IPS-18a (cell line): ENCODE results near the gene ENOSF1.

Source experiments
- H3K27ac ChIP-seq: one replicate; pipeline ENCODE4 v1.5.1; 2013; ENCODE audit warnings: low read length
- H3K27me3 ChIP-seq: one replicate; pipeline ENCODE4 v1.6.1; 2013; ENCODE audit warnings: mild to moderate bottlenecking, low read length; ENCODE audit not compliant: control insufficient read depth, insufficient read depth
- H3K36me3 ChIP-seq: one replicate; pipeline ENCODE4 v1.6.1; 2013; ENCODE audit warnings: low read depth, low read length; ENCODE audit not compliant: control insufficient read depth
- H3K4me1 ChIP-seq: one replicate; pipeline ENCODE4 v1.6.1; 2013; ENCODE audit warnings: low read depth, low read length; ENCODE audit not compliant: control insufficient read depth
- H3K4me3 ChIP-seq: one replicate; pipeline ENCODE4 v1.5.1; 2013; ENCODE audit warnings: low read length
- H3K9ac ChIP-seq: one replicate; pipeline ENCODE4 v1.6.1; 2013; ENCODE audit warnings: mild to moderate bottlenecking, low read length, moderate library complexity
- H3K9me3 ChIP-seq: one replicate; pipeline ENCODE4 v1.6.1; 2013; ENCODE audit warnings: low read depth, low read length; ENCODE audit not compliant: control insufficient read depth

The ENOSF1 gene

DNA sequence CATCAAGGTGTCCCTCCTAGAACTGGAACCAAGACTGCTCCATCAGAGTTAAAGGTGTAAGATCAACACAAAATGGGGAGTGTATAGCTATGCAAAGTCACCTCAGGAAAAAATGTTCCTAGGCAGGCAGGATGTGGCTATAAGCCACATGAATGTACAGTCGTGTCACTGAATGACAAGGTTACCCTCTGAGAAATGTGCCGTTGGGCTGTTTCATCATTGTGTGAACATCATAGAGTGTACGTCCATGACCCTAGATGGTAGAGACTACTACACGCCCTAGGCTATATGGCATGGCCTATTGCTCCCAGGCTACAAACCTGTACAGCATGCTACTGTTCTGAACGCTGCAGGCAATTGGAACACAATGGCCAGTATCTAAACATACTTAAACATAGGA is 30.4 kb downstream of the ENOSF1 start:
- peaks cover 22% of the 10 kb centered on the region for H3K36me3 ChIP-seq
- H3K9me3 ChIP-seq: no peaks in the 10 kb centered on the region
- H3K27ac ChIP-seq: no peak overlapping the region
- no peak overlapping the region for H3K4me3 ChIP-seq
- peaks cover 17% of the 10 kb centered on the region for H3K4me1 ChIP-seq
- no peaks in the 10 kb centered on the region for H3K27me3 ChIP-seq
- H3K9ac ChIP-seq: no peak overlapping the region

DNA sequence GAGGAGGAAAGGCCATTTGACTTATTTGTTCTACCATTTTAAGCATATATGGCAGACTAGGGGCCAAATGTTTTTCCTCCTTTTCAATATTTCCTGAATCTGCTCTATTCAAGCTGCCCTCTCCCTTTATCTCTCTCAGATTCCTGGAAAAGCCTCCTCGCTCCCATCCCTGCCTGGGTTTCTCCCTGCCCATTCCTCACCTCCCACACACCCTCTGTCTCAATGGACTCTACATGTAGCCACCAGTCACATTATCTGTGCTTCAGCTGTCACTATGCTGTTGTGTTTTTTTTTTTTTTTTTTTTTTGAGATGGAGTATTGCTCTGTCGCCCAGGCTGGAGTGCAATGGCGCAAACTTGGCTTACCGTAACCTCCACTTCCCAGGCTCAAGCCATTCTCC is 32.0 kb downstream of the ENOSF1 start:
- Histone ChIP-seq H3K36me3 (peaks cover 36% of the 10 kb centered on the region), H3K27ac (no peak overlapping the region), H3K4me1 (peaks cover 3% of the 10 kb centered on the region), H3K9ac (no peak overlapping the region), H3K4me3 (no peak overlapping the region), H3K9me3 (no peaks in the 10 kb centered on the region), H3K27me3 (no peaks in the 10 kb centered on the region)

DNA sequence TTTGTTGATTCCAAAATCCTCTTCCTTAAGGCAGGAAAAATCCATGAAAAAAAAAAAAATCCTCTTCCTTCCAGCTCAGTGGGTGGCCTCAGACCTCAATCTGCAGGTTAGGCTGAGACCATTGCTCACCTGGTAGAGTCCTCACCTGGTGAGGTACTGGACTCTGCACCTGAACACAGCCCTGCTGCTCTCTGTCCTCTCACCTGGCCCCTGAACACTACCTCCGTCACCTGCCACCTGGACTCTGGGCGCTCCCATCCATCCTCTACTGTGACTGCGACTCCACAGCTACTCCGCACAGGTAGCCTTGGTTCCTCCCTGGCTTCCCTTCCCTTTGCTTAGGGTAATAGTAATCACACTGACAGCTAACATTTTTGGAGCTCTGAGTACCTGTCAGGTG is 32.9 kb downstream of the ENOSF1 start:
- H3K4me1 ChIP-seq: no peaks in the 10 kb centered on the region
- no peaks in the 10 kb centered on the region for H3K9me3 ChIP-seq
- H3K27me3 ChIP-seq: no peaks in the 10 kb centered on the region
- H3K36me3 ChIP-seq: peaks cover 44% of the 10 kb centered on the region
- H3K4me3 ChIP-seq: no peak overlapping the region
- H3K9ac ChIP-seq: no peak overlapping the region
- H3K27ac ChIP-seq: no peak overlapping the region

DNA sequence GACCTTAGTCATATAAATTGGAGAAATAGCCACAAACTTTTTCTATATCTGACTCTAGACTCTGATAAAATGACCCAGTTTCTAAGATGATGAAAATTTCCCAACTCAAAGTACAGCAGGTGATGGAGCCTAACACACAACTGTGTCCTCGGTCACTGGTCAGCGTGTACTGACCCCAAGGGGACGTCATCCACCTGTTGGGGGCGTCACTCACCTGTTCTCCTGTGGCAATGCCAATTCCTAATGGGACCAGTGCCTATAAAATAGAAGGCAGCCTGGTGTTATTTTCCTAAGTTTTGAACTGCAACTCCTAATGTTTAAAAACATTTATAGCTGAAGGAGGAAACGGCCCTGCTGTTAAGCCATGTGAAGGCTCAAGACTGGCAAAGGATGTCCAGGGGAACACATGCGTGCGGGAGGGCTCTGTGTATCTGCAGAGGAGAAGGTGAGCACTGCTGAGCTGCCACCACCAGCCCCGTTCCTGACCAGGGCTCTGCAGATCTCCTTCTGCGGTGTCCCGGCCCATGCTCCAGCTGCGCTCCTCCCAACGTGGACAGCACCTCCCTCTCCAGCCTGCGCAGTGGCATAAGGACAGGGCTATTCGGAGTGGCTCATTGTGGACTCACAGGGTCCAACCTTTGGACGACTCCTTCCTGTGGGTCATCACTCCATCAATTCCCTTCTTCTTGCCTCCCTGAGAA is 33.8 kb downstream of the ENOSF1 start:
- peaks cover 49% of the 10 kb centered on the region for H3K36me3 ChIP-seq

DNA sequence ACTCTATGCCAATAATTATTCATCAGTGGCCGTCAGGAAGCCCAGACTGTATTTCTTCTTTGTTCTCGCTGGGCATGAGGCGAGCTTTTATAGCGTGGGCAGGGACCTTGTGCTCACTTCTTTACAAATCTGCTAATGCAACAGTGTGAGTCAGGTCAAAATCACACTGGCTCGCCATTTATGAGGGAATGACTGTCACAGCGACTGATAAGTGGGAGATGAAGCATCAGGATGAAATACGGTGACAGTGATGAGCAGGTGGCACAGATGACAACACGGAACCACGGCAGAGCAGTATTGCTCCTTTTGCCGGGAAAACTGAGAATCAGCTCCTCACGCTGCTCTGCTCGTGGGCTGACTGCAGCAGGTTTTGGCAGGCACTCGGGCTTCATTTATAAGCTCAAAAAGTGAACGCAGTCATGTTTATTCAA is 34.5 kb downstream of the ENOSF1 start:
- Histone ChIP-seq H3K4me1 (no peaks in the 10 kb centered on the region), H3K9me3 (no peaks in the 10 kb centered on the region), H3K9ac (no peak overlapping the region), H3K27ac (no peak overlapping the region), H3K27me3 (no peaks in the 10 kb centered on the region), H3K4me3 (no peak overlapping the region), H3K36me3 (peaks cover 54% of the 10 kb centered on the region)

More for the DNA sequence above, 33.8 kb downstream of the ENOSF1 start:
- Histone ChIP-seq H3K4me3 (no peak overlapping the region), H3K27me3 (no peaks in the 10 kb centered on the region), H3K9ac (no peak overlapping the region), H3K4me1 (no peaks in the 10 kb centered on the region), H3K27ac (no peak overlapping the region), H3K9me3 (no peaks in the 10 kb centered on the region)

DNA sequence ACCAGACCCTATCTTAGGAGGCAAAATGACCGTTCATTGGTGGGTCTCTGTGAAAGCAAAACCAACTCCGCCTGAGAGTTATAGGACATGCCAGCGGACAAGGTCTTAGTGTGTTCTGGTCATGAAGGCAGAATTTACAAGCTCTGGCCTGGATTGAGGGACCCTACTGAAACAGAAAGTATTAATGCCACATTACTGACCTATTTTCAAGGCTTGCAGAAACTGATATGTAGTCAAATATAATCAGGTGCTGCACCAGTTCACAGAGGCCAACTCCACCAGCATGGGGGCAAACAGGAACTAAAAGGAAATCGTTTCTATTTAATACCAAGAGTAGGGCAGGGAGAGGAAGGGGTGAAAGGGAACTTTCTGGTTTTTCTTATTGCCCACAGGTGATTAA is 35.3 kb downstream of the ENOSF1 start:
- H3K4me3 ChIP-seq: no peak overlapping the region
- no peaks in the 10 kb centered on the region for H3K27me3 ChIP-seq
- no peaks in the 10 kb centered on the region for H3K4me1 ChIP-seq
- H3K36me3 ChIP-seq: peaks cover 60% of the 10 kb centered on the region
- no peaks in the 10 kb centered on the region for H3K9me3 ChIP-seq
- H3K27ac ChIP-seq: no peak overlapping the region
- H3K9ac ChIP-seq: no peak overlapping the region

DNA sequence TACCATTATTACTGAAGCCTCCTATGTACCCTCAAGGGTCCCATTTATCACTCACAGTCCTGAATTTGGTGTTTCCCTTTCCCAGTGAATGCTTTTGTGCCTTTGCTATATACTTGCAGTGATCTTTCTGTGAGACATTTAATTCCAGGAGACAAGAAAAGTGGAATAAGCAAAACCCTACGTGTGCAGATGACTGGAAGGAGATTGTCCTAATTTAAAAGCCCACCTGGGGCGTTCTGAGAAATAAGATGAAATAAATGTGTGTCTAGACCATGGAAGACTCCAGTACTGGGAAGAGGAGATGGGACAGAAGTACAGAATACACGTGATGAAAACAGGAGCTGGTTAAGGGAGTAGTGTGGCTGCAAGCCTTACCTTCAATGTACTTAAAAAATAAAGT is 35.7 kb downstream of the ENOSF1 start:
- H3K36me3 ChIP-seq: peaks cover 59% of the 10 kb centered on the region
- no peaks in the 10 kb centered on the region for H3K4me1 ChIP-seq
- H3K9me3 ChIP-seq: no peaks in the 10 kb centered on the region
- H3K9ac ChIP-seq: no peak overlapping the region
- no peak overlapping the region for H3K4me3 ChIP-seq
- no peaks in the 10 kb centered on the region for H3K27me3 ChIP-seq
- H3K27ac ChIP-seq: no peak overlapping the region

DNA sequence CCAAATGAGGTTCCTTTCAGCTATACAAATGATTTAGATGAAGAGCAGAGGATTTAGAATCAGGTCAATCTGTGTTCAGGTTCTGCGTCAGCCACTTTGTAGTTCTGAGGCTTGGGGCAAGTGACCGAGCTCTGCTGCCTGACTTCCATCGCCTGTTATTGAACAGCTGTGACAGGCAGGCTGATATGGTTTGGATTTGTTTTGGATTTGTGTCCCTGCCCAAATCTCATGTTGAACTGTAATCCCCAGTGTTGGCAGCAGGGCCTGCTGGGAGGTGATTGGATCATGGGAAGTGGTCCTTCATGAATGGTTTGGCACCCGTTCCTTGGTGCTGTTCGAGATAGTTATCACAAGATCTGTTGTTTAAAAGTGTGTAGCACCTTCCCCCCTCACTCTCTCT is 36.4 kb downstream of the ENOSF1 start:
- Histone ChIP-seq H3K4me1 (no peaks in the 10 kb centered on the region), H3K27me3 (no peaks in the 10 kb centered on the region), H3K9me3 (no peaks in the 10 kb centered on the region), H3K36me3 (peaks cover 58% of the 10 kb centered on the region), H3K4me3 (no peak overlapping the region), H3K9ac (no peak overlapping the region), H3K27ac (no peak overlapping the region)

DNA sequence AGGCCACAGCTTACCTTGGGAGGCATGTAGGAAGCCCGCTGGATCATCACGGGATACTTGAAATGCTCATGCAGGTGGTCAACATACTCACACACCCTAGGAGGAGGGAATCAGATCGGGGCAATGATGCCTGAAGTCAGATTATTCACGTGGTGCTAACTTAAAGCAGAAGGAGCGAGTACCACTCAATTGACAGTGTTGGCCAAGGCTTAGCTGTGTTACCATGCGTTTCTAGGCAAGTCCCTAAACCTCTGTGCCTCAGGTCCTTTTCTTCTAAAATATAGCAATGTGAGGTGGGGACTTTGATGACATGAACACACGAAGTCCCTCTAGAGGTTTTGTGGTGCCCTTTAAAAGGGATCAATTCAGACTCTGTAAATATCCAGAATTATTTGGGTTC is 37.1 kb downstream of the ENOSF1 start:
- H3K9me3 ChIP-seq: no peaks in the 10 kb centered on the region
- H3K9ac ChIP-seq: no peak overlapping the region
- H3K36me3 ChIP-seq: peaks cover 66% of the 10 kb centered on the region
- H3K4me3 ChIP-seq: no peak overlapping the region
- H3K4me1 ChIP-seq: no peaks in the 10 kb centered on the region
- no peak overlapping the region for H3K27ac ChIP-seq
- H3K27me3 ChIP-seq: no peaks in the 10 kb centered on the region

DNA sequence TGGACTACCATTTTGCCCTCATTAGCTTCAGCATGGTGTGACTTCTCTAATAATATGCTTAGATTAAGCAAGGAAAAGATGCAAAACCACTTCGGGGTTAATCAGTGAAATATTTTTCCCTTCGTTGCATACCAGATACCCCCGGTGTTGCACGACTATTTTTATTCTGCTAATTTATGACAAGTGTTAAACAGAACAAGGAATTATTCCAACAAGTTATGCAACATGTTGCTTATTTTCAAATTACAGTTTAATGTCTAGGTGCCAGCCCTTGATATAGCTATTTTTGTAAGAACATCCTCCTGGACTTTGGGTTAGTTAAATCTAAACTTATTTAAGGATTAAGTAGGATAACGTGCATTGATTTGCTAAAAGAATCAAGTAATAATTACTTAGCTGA is 38.7 kb downstream of the ENOSF1 start:
- Histone ChIP-seq H3K4me1 (no peaks in the 10 kb centered on the region), H3K36me3 (peaks cover 81% of the 10 kb centered on the region), H3K4me3 (no peak overlapping the region), H3K9ac (no peak overlapping the region), H3K27me3 (no peaks in the 10 kb centered on the region), H3K27ac (no peak overlapping the region), H3K9me3 (no peaks in the 10 kb centered on the region)

DNA sequence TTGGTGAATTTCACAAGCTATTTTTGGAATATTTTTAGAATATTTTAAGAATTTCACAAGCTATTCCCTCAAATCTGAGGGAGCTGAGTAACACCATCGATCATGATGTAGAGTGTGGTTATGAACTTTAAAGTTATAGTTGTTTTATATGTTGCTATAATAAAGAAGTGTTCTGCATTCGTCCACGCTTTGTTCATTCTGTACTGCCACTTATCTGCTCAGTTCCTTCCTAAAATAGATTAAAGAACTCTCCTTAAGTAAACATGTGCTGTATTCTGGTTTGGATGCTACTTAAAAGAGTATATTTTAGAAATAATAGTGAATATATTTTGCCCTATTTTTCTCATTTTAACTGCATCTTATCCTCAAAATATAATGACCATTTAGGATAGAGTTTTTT is 39.1 kb downstream of the ENOSF1 start:
- no peaks in the 10 kb centered on the region for H3K27me3 ChIP-seq
- no peaks in the 10 kb centered on the region for H3K4me1 ChIP-seq
- no peak overlapping the region for H3K27ac ChIP-seq
- H3K9ac ChIP-seq: no peak overlapping the region
- H3K4me3 ChIP-seq: no peak overlapping the region
- H3K9me3 ChIP-seq: no peaks in the 10 kb centered on the region
- peaks cover 86% of the 10 kb centered on the region for H3K36me3 ChIP-seq

DNA sequence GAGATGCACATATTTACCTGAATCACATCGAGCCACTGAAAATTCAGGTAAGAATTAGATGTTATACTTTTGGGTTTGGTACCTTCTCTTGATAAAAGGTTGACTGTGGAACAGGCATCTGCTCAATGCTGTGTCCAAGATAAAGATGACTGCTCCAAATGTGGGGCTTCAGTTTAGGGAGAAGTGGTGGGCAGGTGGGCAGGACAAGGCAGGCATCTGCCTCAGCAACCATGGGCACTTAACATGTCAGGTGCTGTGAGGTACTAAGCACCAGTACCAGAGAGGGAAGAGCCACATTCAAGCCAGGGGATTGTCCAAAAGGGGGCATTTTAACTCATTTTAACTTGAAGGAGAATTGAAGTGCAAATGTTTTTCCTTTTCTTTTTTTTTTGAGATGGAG is 41.0 kb downstream of the ENOSF1 start:
- Histone ChIP-seq H3K27me3 (no peaks in the 10 kb centered on the region), H3K9ac (no peak overlapping the region), H3K4me1 (no peaks in the 10 kb centered on the region), H3K4me3 (no peak overlapping the region), H3K36me3 (peaks cover 77% of the 10 kb centered on the region), H3K27ac (no peak overlapping the region), H3K9me3 (no peaks in the 10 kb centered on the region)
